Stimulated activated CD8-positive, alpha-beta memory T cell treated with anti-CD3 and anti-CD28 coated beads, Interleukin-7, amount 100 ng/mL, for 48 hours (primary cell): ENCODE measurements around the gene UBD.

Experiments
- DNase-seq, 2 donors: peaks; one replicate each; pipeline ENCODE4 v3.0.0-alpha.2; 2020; ENCODE audit warnings: low read depth in 1 of 2; ENCODE audit errors: extremely low read depth in 1 of 2

The UBD gene

GRCh38 chr6:29524044-29524443 lies 35.5 kb downstream of the UBD start:
- no peak for DNase-seq

DNA sequence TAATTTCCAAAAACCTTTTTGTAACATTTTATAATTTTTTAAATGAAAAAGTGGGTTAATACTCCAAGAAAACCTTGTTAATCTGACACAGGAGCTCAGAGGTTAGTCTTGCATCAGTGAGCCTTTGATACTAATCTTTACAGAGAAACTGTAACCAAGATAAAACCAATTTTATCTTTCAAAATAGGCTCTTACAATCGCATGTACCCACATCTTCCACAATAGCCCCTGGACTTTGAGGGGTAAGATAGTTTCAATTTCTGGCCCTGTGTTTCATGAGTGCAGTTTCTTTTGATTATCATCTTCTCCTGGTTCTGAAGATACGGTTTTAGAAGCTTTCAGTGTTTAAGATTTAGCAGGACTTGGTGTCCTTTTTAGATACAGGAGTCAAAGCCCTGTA lies 37.3 kb downstream of the UBD start:
- DNase-seq = no peak

DNA sequence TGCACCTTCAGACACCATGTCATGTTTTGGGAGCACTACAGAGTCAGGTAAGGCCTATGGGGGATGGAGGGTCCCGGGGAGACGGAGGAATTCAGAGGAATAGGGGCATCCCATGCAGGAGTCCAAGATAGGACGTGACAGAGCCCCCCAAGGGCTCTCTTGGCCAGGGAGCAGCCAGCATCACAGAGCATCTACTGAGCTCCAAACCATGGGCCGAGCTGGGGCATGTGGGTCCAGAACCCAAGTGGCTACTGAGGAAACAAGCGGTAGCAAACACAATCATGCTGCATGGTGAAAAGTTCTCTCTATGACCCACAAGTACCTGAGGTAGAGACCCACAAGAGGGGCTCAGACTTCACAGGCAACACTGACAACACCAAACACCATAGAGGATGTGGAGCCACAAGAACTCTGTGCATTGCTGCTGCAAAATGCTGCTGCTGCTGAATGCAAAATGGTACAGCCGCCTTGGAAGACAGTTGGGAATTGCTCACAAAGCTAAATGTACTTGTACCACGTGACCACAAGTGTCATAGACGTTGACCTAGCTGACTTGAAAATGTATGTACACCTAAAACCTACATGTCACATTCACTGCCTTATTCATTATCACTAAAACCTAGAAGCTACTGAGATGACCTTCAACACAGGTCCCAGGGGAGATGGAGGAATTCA lies 38.4 kb downstream of the UBD start:
- no peak for DNase-seq

GRCh38 chr6:29520232-29520631 lies 39.3 kb downstream of the UBD start:
- DNase-seq = no peak

DNA sequence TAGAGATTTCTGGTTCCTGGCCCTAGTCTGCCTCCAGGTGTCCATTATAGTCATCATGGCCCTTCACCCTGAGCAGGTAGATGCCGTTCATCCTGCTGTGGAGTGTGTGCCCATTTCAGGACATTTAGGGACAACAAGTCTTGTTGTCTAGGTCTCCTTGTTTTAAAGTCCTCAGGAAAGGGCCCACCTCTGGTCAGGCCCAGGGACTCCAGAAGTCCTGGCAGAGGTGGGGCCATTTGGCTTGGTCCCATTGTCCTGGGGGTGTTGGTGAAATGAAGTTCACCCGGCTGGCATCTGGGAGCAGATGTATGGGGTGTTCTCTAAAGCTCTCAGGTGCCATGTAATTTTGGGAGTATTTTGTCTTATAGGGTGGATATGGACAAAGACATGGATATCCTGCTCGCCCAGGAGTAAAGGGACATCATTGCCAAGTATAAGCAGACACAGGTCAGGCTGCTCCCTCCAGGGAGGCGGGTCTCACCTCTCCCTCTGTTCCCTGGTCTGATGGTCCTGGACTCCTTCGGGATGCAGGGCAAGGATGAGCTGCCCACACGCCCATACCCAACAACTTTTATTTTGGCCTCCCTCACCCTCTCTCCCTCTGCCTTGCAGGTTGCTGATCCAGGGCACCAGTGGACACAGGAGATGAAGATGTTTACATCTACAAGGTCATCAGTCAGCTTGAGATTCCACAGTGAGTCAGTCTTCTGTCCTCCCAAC lies 40.1 kb downstream of the UBD start:
- DNase-seq = no peak

DNA sequence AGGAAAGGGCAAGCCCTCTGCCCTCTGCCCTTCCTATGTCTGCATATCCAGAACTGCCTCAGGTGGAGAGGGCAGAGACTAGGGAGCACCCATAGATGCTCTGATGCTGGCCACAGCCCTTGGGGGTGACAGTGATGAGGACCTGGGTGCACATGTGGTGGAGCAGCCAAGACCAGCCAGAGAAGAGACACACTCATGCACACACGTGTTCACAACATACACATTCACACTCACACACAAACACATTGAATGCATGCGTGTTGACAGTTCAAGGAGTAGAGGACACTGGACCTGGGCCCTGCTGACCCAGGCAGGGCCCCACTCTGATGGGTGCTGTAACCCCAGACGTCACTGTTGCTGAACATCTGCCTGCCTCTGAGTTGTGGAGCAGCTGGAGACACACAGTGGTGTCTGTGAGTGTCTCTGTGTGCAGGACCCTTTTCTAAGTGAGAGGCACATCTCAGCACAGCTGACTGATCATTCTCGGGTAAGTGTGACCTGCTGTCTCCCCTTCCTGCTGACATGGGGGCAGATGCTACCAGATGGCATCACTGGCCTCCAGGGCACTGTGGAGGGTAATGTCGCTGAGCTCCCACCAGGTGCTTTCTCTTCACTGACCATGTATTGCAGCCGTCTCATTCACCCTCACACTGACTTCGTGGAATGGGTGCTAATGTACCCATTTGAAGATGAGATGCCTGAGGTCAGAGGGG lies 41.6 kb downstream of the UBD start:
- no peak for DNase-seq

DNA sequence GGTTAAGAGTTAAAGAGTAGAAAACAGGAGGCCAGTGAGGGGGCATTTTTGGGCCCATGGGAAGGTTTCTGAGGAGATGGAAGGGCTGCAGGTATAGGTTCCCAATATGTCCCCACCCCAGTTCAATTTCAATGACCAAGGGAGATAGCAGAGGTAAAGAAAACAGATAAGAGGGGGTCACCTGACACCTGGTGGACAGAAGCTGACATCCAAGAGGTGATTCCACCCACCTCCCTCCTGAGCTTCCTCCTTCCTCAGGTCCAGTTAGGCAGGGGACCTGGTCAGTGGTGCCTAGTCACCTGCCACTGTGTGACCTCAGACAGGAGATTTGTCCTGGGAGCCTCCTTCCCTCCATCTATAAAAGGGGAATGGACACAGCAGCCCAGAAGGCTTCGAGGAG lies 42.3 kb downstream of the UBD start:
- DNase-seq = no peak

DNA sequence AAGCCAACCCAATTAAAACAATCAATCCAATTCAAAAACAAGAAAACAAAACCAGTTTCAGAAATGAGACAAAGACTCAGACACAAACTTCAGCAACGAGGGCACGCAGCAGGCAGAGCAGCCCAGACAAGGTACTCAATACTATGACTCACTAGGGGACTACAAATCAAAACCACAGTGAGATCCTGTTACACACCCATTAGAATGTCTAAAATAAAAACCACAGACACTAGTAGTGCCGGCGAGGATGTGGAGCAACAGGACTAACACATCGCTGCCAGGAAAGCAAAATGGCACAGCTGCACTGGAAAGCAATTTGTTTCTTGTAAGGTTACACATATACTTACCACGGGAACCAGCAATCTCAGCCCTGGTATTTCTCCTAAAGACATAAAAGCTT lies 43.4 kb downstream of the UBD start:
- peak in 1 of 2 donors; percentile 14 for DNase-seq

DNA sequence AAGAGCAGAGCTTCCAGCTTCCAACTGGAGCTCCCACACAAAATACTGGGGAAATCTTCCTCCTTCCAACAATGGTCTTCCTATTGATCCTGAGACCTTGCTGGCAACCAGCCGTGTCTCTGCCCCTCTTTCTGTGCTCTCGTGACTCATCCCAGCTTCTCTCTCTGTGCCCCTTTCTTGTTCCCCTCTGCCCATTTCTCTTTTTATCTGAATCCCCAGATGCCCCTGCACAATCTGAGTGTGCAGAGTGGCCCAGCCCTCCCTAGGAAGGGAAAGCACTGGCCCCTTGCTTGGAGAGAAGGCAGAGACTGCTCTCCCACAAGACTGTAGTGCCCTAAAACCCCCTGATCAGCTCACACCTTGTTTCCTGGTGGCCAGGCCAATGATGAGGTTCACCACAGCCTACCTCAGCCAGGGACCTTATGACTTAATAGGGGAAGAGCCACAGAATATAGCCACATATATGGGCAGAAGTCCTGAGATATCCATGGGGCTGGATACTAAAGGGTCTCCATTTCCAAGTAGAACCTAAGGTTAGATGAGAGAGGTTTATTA lies 48.7 kb downstream of the UBD start:
- DNase-seq = no peak

DNA sequence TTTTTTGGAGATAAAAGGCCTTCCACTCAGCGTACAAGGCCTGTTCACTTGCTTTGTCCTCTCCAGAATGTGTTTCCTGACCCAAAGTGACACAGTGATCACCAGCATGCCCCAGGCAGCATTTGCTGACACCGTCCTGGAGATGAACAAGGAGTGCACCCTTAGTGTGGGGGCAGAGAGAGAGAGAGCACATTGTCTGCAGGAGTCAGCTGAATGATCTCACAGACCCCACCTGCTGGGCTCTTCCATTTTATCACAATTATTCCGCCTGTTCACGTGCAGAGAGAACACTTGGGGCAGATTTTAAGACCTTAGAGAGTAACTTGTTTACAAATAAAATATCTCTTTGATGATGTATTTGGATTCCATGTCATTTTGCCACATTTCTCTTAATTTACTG lies 49.3 kb downstream of the UBD start:
- DNase-seq = no peak

DNA sequence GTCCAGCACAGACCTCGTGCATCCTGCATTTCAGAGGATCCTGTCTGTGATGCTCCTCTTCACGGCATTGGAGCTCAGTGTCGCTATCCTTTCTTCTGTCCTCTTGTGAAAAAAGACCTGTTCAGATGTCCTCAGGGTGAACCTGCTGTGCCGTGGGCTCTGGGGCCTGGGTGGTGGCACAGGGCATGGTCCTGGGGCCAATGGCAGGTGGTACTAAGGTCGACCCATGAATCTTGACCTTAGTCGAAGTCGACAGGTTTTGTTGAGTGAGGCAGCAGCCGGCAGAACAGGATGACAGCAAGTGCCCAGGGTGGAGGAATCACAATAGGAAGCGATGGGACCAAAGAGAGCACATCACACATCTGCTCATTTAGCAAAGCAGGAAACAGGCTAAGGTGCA lies 49.8 kb downstream of the UBD start:
- DNase-seq = no peak

DNA sequence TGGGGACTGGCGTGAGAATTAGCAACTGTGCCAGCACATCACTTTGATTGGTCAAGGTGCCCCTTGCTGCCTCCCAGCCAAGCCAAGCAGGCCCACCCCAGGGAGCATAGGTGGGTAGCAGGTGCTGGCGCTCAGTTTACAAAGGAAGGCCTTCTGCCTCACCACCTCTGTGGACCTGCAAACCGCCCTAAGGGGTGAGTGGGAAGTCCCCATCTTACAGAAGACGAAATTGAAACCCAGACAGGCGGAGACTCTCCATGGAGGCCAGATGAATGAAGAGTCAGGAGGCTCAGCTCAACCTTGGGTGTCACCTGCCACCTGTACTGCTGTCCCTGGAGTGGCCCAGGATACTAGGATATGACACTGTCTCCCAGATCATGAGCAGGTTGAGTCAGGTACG lies 50.3 kb downstream of the UBD start:
- no peak for DNase-seq

- DNase-seq = no peak
These were observed 52.2 kb downstream of the UBD start for GRCh38 chr6:29507319-29507718.

DNA sequence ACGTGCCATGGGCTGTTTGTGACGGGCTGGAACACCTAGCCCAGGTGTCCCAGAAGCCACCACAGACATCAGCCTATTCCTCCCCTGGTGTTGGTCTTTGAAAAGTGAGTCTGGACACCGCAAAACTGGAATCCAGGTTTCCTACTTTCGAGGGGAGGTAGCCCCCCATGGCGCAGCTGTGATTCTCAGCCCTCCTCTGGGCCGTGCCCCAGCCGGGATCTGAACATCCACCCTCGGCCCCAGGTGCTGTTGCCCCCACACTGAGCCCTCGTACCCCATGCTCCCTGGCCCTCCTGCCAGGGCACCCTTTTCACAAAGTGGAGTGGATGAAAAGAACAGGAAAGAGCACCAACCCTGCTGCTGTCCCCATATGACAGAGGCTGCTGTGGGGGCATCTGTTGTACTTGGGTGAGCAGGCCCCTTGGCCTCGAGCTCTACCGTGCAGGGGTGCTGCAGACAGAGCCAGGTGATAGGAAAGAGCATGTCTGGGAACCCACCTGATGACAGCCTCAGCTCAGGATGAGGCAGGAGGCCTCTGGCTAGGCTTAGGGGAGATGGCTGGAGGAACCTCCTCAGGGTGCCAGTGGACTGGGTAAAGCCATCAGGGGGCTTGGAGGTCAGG lies 53.0 kb downstream of the UBD start:
- no peak for DNase-seq

GRCh38 chr6:29505808-29506207 lies 53.7 kb downstream of the UBD start:
- DNase-seq = no peak
